CD14-positive monocyte (primary cell): Measurements from ENCODE around the gene PABPC1L. TPM values are rescaled to one million over a fixed set of nuclear protein-coding genes. Genes with fewer than 3 reads are reported as not detected.

ENCODE experiments used
- DNase-seq, 3 donors: peaks; one replicate each; pipeline ENCODE4 v3.0.0-alpha.2; 2011 to 2022
- H2AFZ ChIP-seq: 2 replicates; pipeline ENCODE4 v1.6.0; 2012; ENCODE audit warnings: mild to moderate bottlenecking, low read depth, low read length, inconsistent platforms; ENCODE audit not compliant: insufficient read depth, poor library complexity, severe bottlenecking
- H3K27ac ChIP-seq, 2 donors: 1 replicate in 1 of 2; 2 replicates in 1 of 2; pipeline ENCODE4 v1.5.1; 2012 to 2013; ENCODE audit warnings: low read length in 2 of 2, control low read depth in 1 of 2, inconsistent platforms in 1 of 2, low read depth in 1 of 2, mild to moderate bottlenecking in 1 of 2
- H3K27me3 ChIP-seq, 2 donors: one replicate each; pipeline versions ENCODE4 v1.6.0 to v1.6.1; 2011 to 2013; ENCODE audit warnings: low read length in 2 of 2; ENCODE audit not compliant: control insufficient read depth in 2 of 2, insufficient read depth in 2 of 2
- H3K36me3 ChIP-seq, 2 donors: replicated peaks in 1 of 2; 1 replicate in 1 of 2; 2 replicates in 1 of 2; pipeline versions ENCODE4 v1.5.1 to v1.6.1; 2012 to 2013; ENCODE audit warnings: low read length in 2 of 2, control low read depth in 1 of 2, inconsistent platforms in 1 of 2, mild to moderate bottlenecking in 1 of 2; ENCODE audit not compliant: insufficient read depth in 2 of 2, control insufficient read depth in 1 of 2
- H3K4me1 ChIP-seq, 2 donors: 1 replicate in 1 of 2; 2 replicates in 1 of 2; pipeline versions ENCODE4 v1.5.1 to v1.6.1; 2012 to 2013; ENCODE audit warnings: low read length in 2 of 2, control low read depth in 1 of 2, inconsistent platforms in 1 of 2, mild to moderate bottlenecking in 1 of 2, moderate library complexity in 1 of 2; ENCODE audit not compliant: insufficient read depth in 2 of 2, control insufficient read depth in 1 of 2
- H3K4me2 ChIP-seq: replicated peaks from 2 replicates; pipeline ENCODE3; 2012; ENCODE audit warnings: low read length, moderate library complexity, mild to moderate bottlenecking; ENCODE audit not compliant: poor library complexity, severe bottlenecking; ENCODE audit errors: extremely low read depth
- H3K4me3 ChIP-seq, 3 experiments: fragments of 200-600 bp in 1 of 3; sonication (generic) in 1 of 3; replicated peaks in 1 of 3; 1 replicate in 2 of 3; 2 replicates in 1 of 3; pipeline ENCODE4 v1.5.1; 2011 to 2013; ENCODE audit warnings: low read length in 3 of 3, mild to moderate bottlenecking in 3 of 3, control low read depth in 2 of 3, low read depth in 2 of 3, inconsistent platforms in 1 of 3, moderate library complexity in 1 of 3
- H3K79me2 ChIP-seq: 2 replicates; pipeline ENCODE4 v1.6.0; 2012; ENCODE audit warnings: mild to moderate bottlenecking, control low read depth, inconsistent platforms, low read length, moderate library complexity; ENCODE audit not compliant: insufficient read depth
- H3K9ac ChIP-seq: 2 replicates; pipeline ENCODE4 v1.6.0; 2017; ENCODE audit warnings: low read length, mild to moderate bottlenecking; ENCODE audit not compliant: insufficient read depth, poor library complexity, severe bottlenecking
- H3K9me3 ChIP-seq, 2 donors: replicated peaks in 1 of 2; 1 replicate in 1 of 2; 2 replicates in 1 of 2; pipeline versions ENCODE4 v1.5.1 to v1.6.1; 2012 to 2013; ENCODE audit warnings: low read length in 2 of 2, control low read depth in 1 of 2; ENCODE audit not compliant: control insufficient read depth in 1 of 2, insufficient read depth in 1 of 2
- H4K20me1 ChIP-seq: 2 replicates; pipeline ENCODE4 v1.6.0; 2012; ENCODE audit warnings: mild to moderate bottlenecking, low read length, control low read depth, moderate library complexity; ENCODE audit not compliant: insufficient read depth
- H3K27ac Mint-ChIP-seq, 7 donors: one replicate each; pipeline ENCODE4 v1.8.0; 2020; ENCODE audit warnings: mild to moderate bottlenecking in 7 of 7, mixed read lengths in 7 of 7, moderate library complexity in 6 of 7, inconsistent platforms in 2 of 7
- H3K27me3 Mint-ChIP-seq, 3 donors: one replicate each; pipeline ENCODE4 v1.8.0; 2021 to 2022; ENCODE audit warnings: low read depth in 3 of 3, mild to moderate bottlenecking in 3 of 3, mixed read lengths in 3 of 3, moderate library complexity in 3 of 3, inconsistent platforms in 1 of 3
- H3K36me3 Mint-ChIP-seq, 2 donors: one replicate each; pipeline ENCODE4 v1.8.0; 2020; ENCODE audit warnings: mixed read lengths in 2 of 2, inconsistent platforms in 1 of 2, mild to moderate bottlenecking in 1 of 2
- H3K4me1 Mint-ChIP-seq: one replicate; pipeline ENCODE4 v1.8.0; 2020; ENCODE audit warnings: mild to moderate bottlenecking, mixed read lengths
- H3K4me3 Mint-ChIP-seq, 2 donors: one replicate each; pipeline ENCODE4 v1.8.0; 2020; ENCODE audit warnings: mild to moderate bottlenecking in 2 of 2, mixed read lengths in 2 of 2, moderate library complexity in 1 of 2
- H3K9me3 Mint-ChIP-seq, 7 donors: one replicate each; pipeline ENCODE4 v1.8.0; 2020 to 2022; ENCODE audit warnings: mixed read lengths in 7 of 7, mild to moderate bottlenecking in 6 of 7, moderate library complexity in 6 of 7, inconsistent platforms in 2 of 7
- CTCF ChIP-seq: fragments of 200-600 bp; IDR thresholded peaks from one replicate; pipeline ENCODE4 v1.8.0; 2022; ENCODE audit warnings: antibody characterized with exemption, mild to moderate bottlenecking
- WGBS: methylation state at CpG from one replicate; pipeline ENCODE4 v1.1.5; 2013; ENCODE audit warnings: missing lambda C conversion rate; ENCODE audit not compliant: insufficient coverage; 5-methylcytosine and 5-hydroxymethylcytosine counted together
- intact Hi-C, 2 donors: fragments of 100-400 bp; cut with micrococcal nuclease; formaldehyde crosslinking; loops; one replicate each; pipeline versions ENCODE4 v1.15.0 to v1.15.1; 2023
- polyA plus RNA-seq, 3 donors: library from polyadenylated mRNA; depleted of rRNA in 1 of 3; unstranded in 2 of 3; stranded (reverse) in 1 of 3; fragments of 300-500 nt in 2 of 3; fragments of >200 nt in 1 of 3; fragmentation: Illumina TruSeq in 2 of 3; gene quantifications; 1 replicate in 2 of 3; 2 replicates in 1 of 3; pipeline ENCODE4 v1.2.3, GENCODE V29; 2012 to 2021

Gene PABPC1L
- polyA plus RNA-seq, 3 donors = 0.21 to 69.1 TPM; not detected in 1

- Histone ChIP-seq H3K4me3 (peak overlapping the region in 1 of 3 experiments; percentile 99), H3K4me1 (peaks cover 37 to 63% of the 10 kb centered on the region in 2 donors), H3K36me3 (peaks cover 34 to 36% of the 10 kb centered on the region in 2 donors), H3K27me3 (no peaks in the 10 kb centered on the region), H3K9ac (no peak overlapping the region), H4K20me1 (peaks cover 71% of the 10 kb centered on the region), H3K9me3 (no peaks in the 10 kb centered on the region), H3K27ac (peak overlapping the region in 1 of 2 donors; percentile 77), H3K79me2 (peaks cover 94% of the 10 kb centered on the region), H3K4me2 (peak overlapping the region; percentile 100), H2AFZ (no peak overlapping the region)
- intact Hi-C loops = no loop called here
- Mint-ChIP-seq H3K36me3 (peaks cover 32 to 33% of the 10 kb centered on the region in 2 donors), H3K4me3 (peak overlapping the region; percentile 58 to 84), H3K27me3 (peaks cover 0 to 1% (median 0%) of the 10 kb centered on the region in 3 donors), H3K4me1 (peaks cover 57% of the 10 kb centered on the region), H3K9me3 (peaks cover 0 to 3% (median 0%) of the 10 kb centered on the region in 7 donors), H3K27ac (peak overlapping the region; percentile 89 to 97 (median 92))
- DNase-seq = peak in 1 of 3 donors; percentile 15
- TF ChIP-seq CTCF = no peak
- WGBS = no CpG with 5 or more reads among the region's 1 CpG
Observed at GRCh38 chr20:44970243-44970757, 60.4 kb downstream of the PABPC1L start.

GRCh38 chr20:44973053-44973452 is 63.2 kb downstream of the PABPC1L start:
- Mint-ChIP-seq H3K4me3 (no peak overlapping the region), H3K36me3 (peaks cover 48 to 51% of the 10 kb centered on the region in 2 donors)
- H3K27ac ChIP-seq = no peak overlapping the region

More at GRCh38 chr20:44973053-44973452, 63.2 kb downstream of the PABPC1L start:
- Mint-ChIP-seq H3K4me1 (peaks cover 55% of the 10 kb centered on the region), H3K9me3 (no peaks in the 10 kb centered on the region), H3K27me3 (peaks cover 0 to 1% (median 0%) of the 10 kb centered on the region in 3 donors), H3K27ac (peak overlapping the region in 5 of 7 donors; percentile 12 to 85 (median 30))
- intact Hi-C loops = no loop called here
- H3K4me3 ChIP-seq = no peak overlapping the region
- WGBS = no CpG with 5 or more reads among the region's 2 CpGs
- no peak for TF ChIP-seq CTCF
- no peak overlapping the region for H3K4me2 ChIP-seq
- no peak overlapping the region for H3K9ac ChIP-seq
- H3K9me3 ChIP-seq = no peaks in the 10 kb centered on the region
- no peak overlapping the region for H2AFZ ChIP-seq
- H3K4me1 ChIP-seq = peaks cover 41 to 56% of the 10 kb centered on the region in 2 donors
- H3K36me3 ChIP-seq = peaks cover 47 to 53% of the 10 kb centered on the region in 2 donors
- no peak for DNase-seq
- H3K27me3 ChIP-seq = no peaks in the 10 kb centered on the region
- H4K20me1 ChIP-seq = peaks cover 59% of the 10 kb centered on the region
- H3K79me2 ChIP-seq = peaks cover 99% of the 10 kb centered on the region
